ENCODE data around the gene GULP1. TPM values are rescaled to one million over a fixed set of nuclear protein-coding genes. Genes with fewer than 3 reads are reported as not detected.

Gene GULP1
- polyA plus RNA-seq, 1 donor (not counting 4 experiments of a cell fraction or from before 2014, with no cell fraction given) = 11.7 TPM

DNA sequence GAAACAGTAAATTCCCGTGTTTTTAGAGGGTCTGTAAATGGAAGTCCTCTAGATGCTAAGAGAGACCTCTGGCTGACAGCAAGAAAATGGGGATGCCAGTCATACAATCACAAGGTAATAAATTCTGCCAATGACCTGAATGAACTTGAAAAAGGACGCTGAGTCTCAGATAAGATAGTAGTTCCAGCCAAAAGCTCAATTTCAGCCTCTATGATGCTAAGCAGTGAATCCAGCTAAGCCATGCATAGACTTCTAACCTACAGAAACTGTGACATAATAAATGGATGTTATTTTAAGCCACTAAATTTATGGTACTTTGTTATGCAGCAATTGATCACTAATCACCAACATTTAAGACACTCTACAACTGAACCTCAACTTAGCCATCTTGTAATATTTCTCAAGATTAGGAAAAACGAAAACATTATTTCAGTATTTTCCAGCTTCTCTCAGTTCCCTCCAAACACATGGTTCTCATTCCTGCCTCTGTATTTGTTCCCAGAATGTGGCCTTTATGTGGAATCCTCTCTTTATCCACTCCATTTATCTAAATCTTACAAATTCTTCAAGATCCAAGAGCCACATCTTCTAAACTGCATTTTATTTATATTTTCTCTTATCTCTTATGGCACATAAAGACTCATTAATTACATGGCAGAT, 331.1 kb downstream of the GULP1 start:
- Histone ChIP-seq H3K27ac (ENCODE audit: control insufficient read depth, insufficient read depth, low read length) (no peak overlapping the region), H3K4me1 (ENCODE audit: control insufficient read depth, extremely low read depth, insufficient read depth, low read length) (no peaks in the 10 kb centered on the region), H3K9me1 (ENCODE audit: control insufficient read depth, extremely low read depth, insufficient read depth, low read length) (no peaks in the 10 kb centered on the region), H4K20me1 (ENCODE audit: control insufficient read depth, extremely low read depth, insufficient read depth, low read length) (no peaks in the 10 kb centered on the region), H3K4me2 (ENCODE audit: control insufficient read depth, extremely low read depth, insufficient read depth, low read depth, low read length) (no peak overlapping the region), H3K36me3 (ENCODE audit: control insufficient read depth in 2 of 2, extremely low read depth in 1 of 2, insufficient read depth in 2 of 2, low read length in 2 of 2) (no peaks in the 10 kb centered on the region), H3K9me3 (ENCODE audit: control insufficient read depth, low read depth, low read length) (no peaks in the 10 kb centered on the region), H3K79me2 (ENCODE audit: control insufficient read depth, insufficient read depth, low read length) (no peaks in the 10 kb centered on the region), H3K4me3 (ENCODE audit: control insufficient read depth in 2 of 3, extremely low read depth in 1 of 3, insufficient read depth in 2 of 3, low read depth in 1 of 3, low read length in 3 of 3) (no peak overlapping the region), H3K9ac (ENCODE audit: control insufficient read depth, extremely low read depth, insufficient read depth, low read length) (no peak overlapping the region), H3K27me3 (ENCODE audit: control insufficient read depth, extremely low read depth, insufficient read depth, low read length) (no peaks in the 10 kb centered on the region), H2AFZ (ENCODE audit: control insufficient read depth, low read length) (no peak overlapping the region)
- TF ChIP-seq, protein P1, sequence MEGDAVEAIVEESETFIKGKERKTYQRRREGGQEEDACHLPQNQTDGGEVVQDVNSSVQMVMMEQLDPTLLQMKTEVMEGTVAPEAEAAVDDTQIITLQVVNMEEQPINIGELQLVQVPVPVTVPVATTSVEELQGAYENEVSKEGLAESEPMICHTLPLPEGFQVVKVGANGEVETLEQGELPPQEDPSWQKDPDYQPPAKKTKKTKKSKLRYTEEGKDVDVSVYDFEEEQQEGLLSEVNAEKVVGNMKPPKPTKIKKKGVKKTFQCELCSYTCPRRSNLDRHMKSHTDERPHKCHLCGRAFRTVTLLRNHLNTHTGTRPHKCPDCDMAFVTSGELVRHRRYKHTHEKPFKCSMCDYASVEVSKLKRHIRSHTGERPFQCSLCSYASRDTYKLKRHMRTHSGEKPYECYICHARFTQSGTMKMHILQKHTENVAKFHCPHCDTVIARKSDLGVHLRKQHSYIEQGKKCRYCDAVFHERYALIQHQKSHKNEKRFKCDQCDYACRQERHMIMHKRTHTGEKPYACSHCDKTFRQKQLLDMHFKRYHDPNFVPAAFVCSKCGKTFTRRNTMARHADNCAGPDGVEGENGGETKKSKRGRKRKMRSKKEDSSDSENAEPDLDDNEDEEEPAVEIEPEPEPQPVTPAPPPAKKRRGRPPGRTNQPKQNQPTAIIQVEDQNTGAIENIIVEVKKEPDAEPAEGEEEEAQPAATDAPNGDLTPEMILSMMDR (optimal IDR thresholded peaks at IDR 0.05 in 1 of 3, IDR thresholded peaks at IDR 0.05 in 1 of 3, conservative IDR thresholded peaks at IDR 0.05 in 1 of 3; ENCODE audit: extremely low read depth in 1 of 3, insufficient read depth in 2 of 3, low read length in 3 of 3) = no peak
- TF ChIP-seq EZH2 (IDR thresholded peaks at IDR 0.05; ENCODE audit: low read length) = no peak
- DNase-seq (ENCODE audit: low read depth, low spot score) (no peak), FAIRE-seq (no peak)
- dilution Hi-C loops (cut with MboI; ENCODE audit: extremely low pct_ligation_motif_present, low sequenced_read_pairs) = no loop called here

DNA sequence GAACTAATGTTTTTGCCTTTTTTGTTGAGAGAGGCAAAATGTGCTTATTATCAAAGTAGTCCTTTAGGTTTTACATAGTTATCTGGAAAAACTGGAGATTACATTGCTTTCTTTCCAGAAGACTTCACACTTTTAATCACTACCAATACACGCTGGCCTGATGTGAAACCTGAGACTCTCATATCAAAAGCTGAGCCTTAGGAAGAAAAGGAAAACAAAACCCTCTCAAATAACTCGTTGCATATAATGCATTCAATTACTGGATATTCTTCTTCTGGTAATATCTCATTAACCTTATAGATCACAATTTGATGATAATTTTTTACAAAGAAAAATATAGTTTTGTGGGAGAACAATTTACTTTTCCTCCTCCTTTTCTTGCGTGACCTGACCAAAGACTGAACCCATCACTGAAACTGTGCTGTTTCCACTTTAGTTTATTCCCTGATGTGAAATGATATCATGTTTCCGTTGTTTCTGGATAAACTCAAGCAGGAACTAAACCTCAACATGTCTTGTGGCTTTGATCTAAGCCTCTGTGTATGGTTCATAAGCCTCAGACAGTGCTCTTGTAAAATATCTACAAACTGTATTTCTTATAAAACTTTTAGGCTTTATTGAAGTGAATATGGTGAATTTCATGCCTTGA, 332.4 kb downstream of the GULP1 start:
- Histone ChIP-seq H3K9me3 (ENCODE audit: control insufficient read depth, low read depth, low read length) (no peaks in the 10 kb centered on the region), H3K4me3 (ENCODE audit: control insufficient read depth in 2 of 3, extremely low read depth in 1 of 3, insufficient read depth in 2 of 3, low read depth in 1 of 3, low read length in 3 of 3) (no peak overlapping the region), H3K27me3 (ENCODE audit: control insufficient read depth, extremely low read depth, insufficient read depth, low read length) (no peaks in the 10 kb centered on the region), H3K79me2 (ENCODE audit: control insufficient read depth, insufficient read depth, low read length) (no peaks in the 10 kb centered on the region), H3K9me1 (ENCODE audit: control insufficient read depth, extremely low read depth, insufficient read depth, low read length) (no peaks in the 10 kb centered on the region), H3K4me1 (ENCODE audit: control insufficient read depth, extremely low read depth, insufficient read depth, low read length) (no peaks in the 10 kb centered on the region), H3K27ac (ENCODE audit: control insufficient read depth, insufficient read depth, low read length) (no peak overlapping the region), H4K20me1 (ENCODE audit: control insufficient read depth, extremely low read depth, insufficient read depth, low read length) (no peaks in the 10 kb centered on the region), H2AFZ (ENCODE audit: control insufficient read depth, low read length) (no peak overlapping the region), H3K36me3 (ENCODE audit: control insufficient read depth in 2 of 2, extremely low read depth in 1 of 2, insufficient read depth in 2 of 2, low read length in 2 of 2) (no peaks in the 10 kb centered on the region), H3K9ac (ENCODE audit: control insufficient read depth, extremely low read depth, insufficient read depth, low read length) (no peak overlapping the region), H3K4me2 (ENCODE audit: control insufficient read depth, extremely low read depth, insufficient read depth, low read depth, low read length) (no peak overlapping the region)
- DNase-seq (ENCODE audit: low read depth, low spot score) (no peak), FAIRE-seq (peak; percentile 17)
- TF ChIP-seq EZH2 (IDR thresholded peaks at IDR 0.05; ENCODE audit: low read length) = no peak
- TF ChIP-seq, protein P1 (optimal IDR thresholded peaks at IDR 0.05 in 1 of 3, IDR thresholded peaks at IDR 0.05 in 1 of 3, conservative IDR thresholded peaks at IDR 0.05 in 1 of 3; ENCODE audit: extremely low read depth in 1 of 3, insufficient read depth in 2 of 3, low read length in 3 of 3) = no peak
- dilution Hi-C loops (cut with MboI; ENCODE audit: extremely low pct_ligation_motif_present, low sequenced_read_pairs) = no loop called here
